H9 (cell line): Measurements from ENCODE around the gene DAAM2. TPM values are rescaled to one million over a fixed set of nuclear protein-coding genes. Genes with fewer than 3 reads are reported as not detected.

Experiments
- DNase-seq: peaks from one replicate; pipeline ENCODE4 v3.0.0-alpha.2; 2017
- H2AFZ ChIP-seq: one replicate; pipeline ENCODE4 v1.6.1; 2013; ENCODE audit warnings: mild to moderate bottlenecking, low read length, control low read depth, moderate library complexity
- H2AK5ac ChIP-seq: 2 replicates; pipeline ENCODE4 v1.6.1; 2013; ENCODE audit warnings: low read length, control low read depth, mixed read lengths; ENCODE audit not compliant: insufficient read length
- H2BK120ac ChIP-seq: one replicate; pipeline ENCODE4 v1.6.1; 2013; ENCODE audit warnings: low read depth, mild to moderate bottlenecking, low read length, control low read depth, inconsistent platforms; ENCODE audit not compliant: poor library complexity, severe bottlenecking
- H2BK12ac ChIP-seq: 2 replicates; pipeline ENCODE4 v1.6.1; 2013; ENCODE audit warnings: low read length, control low read depth, mixed read lengths, low read depth; ENCODE audit not compliant: insufficient read length
- H2BK15ac ChIP-seq: 2 replicates; pipeline ENCODE4 v1.6.1; 2013; ENCODE audit warnings: low read depth, low read length, control low read depth
- H2BK20ac ChIP-seq: one replicate; pipeline ENCODE4 v1.6.1; 2013; ENCODE audit warnings: low read depth, mild to moderate bottlenecking, low read length, control low read depth, inconsistent platforms; ENCODE audit not compliant: poor library complexity, severe bottlenecking
- H2BK5ac ChIP-seq: 2 replicates; pipeline ENCODE4 v1.6.1; 2013; ENCODE audit warnings: low read length, control low read depth, mixed read lengths; ENCODE audit not compliant: insufficient read length
- H3K14ac ChIP-seq: 2 replicates; pipeline ENCODE4 v1.6.1; 2013; ENCODE audit warnings: low read length, control low read depth; ENCODE audit not compliant: insufficient read depth
- H3K18ac ChIP-seq: 2 replicates; pipeline ENCODE4 v1.6.1; 2013; ENCODE audit warnings: low read depth, mild to moderate bottlenecking, mixed read lengths, low read length, control low read depth; ENCODE audit not compliant: insufficient read length
- H3K23ac ChIP-seq: 2 replicates; pipeline ENCODE4 v1.6.1; 2013; ENCODE audit warnings: low read length, control low read depth, mixed read lengths, low read depth; ENCODE audit not compliant: insufficient read length
- H3K23me2 ChIP-seq: 2 replicates; pipeline ENCODE4 v1.6.1; 2013; ENCODE audit warnings: low read depth, mild to moderate bottlenecking, mixed read lengths, low read length, control low read depth; ENCODE audit not compliant: insufficient read length, poor library complexity, severe bottlenecking
- H3K27ac ChIP-seq: 2 replicates; pipeline ENCODE4 v1.5.1; 2013; ENCODE audit warnings: low read length, control low read depth, mixed read lengths, low read depth; ENCODE audit not compliant: insufficient read length
- H3K27me3 ChIP-seq: 2 replicates; pipeline ENCODE4 v1.6.1; 2013; ENCODE audit warnings: low read length, control low read depth, inconsistent platforms; ENCODE audit not compliant: insufficient read depth
- H3K4ac ChIP-seq: 2 replicates; pipeline ENCODE4 v1.6.1; 2013; ENCODE audit warnings: low read depth, mild to moderate bottlenecking, control low read depth, inconsistent platforms, low read length, moderate library complexity
- H3K4me1 ChIP-seq: 2 replicates; pipeline ENCODE4 v1.6.1; 2013; ENCODE audit warnings: low read length, control low read depth, inconsistent platforms; ENCODE audit not compliant: insufficient read depth
- H3K4me2 ChIP-seq: 2 replicates; pipeline ENCODE4 v1.6.1; 2013; ENCODE audit warnings: low read length, control low read depth, mixed read lengths; ENCODE audit not compliant: insufficient read length, insufficient read depth
- H3K56ac ChIP-seq: 2 replicates; pipeline ENCODE4 v1.6.1; 2013; ENCODE audit warnings: low read depth, mild to moderate bottlenecking, mixed read lengths, low read length, control low read depth; ENCODE audit not compliant: insufficient read length
- H3K79me1 ChIP-seq: 2 replicates; pipeline ENCODE4 v1.6.1; 2013; ENCODE audit warnings: low read depth, mild to moderate bottlenecking, moderate library complexity, low read length, control low read depth, inconsistent platforms; ENCODE audit not compliant: insufficient read depth, poor library complexity, severe bottlenecking
- H3K79me2 ChIP-seq: 2 replicates; pipeline ENCODE4 v1.6.1; 2013; ENCODE audit warnings: low read length, control low read depth, inconsistent platforms; ENCODE audit not compliant: insufficient read depth
- H3K9ac ChIP-seq: 2 replicates; pipeline ENCODE4 v1.6.1; 2013; ENCODE audit warnings: low read length, control low read depth, mixed read lengths; ENCODE audit not compliant: insufficient read length; ENCODE audit errors: extremely low read depth
- H3K9me3 ChIP-seq: one replicate; pipeline ENCODE4 v1.6.1; 2013; ENCODE audit warnings: low read depth, low read length, inconsistent platforms; ENCODE audit not compliant: control insufficient read depth
- H3T11ph ChIP-seq: one replicate; pipeline ENCODE4 v1.6.1; 2013; ENCODE audit warnings: mild to moderate bottlenecking, low read length, control low read depth, inconsistent platforms
- H4K20me1 ChIP-seq: one replicate; pipeline ENCODE4 v1.6.1; 2013; ENCODE audit not compliant: control insufficient read depth, insufficient read length, insufficient read depth
- H4K5ac ChIP-seq: 2 replicates; pipeline ENCODE4 v1.6.1; 2013; ENCODE audit warnings: low read depth, mild to moderate bottlenecking, mixed read lengths, low read length, control low read depth; ENCODE audit not compliant: insufficient read length
- H4K8ac ChIP-seq: replicated peaks from 2 replicates; pipeline ENCODE4 v1.6.1; 2013; ENCODE audit warnings: low read length, control low read depth, mixed read lengths, low read depth; ENCODE audit not compliant: insufficient read length
- H4K91ac ChIP-seq: 2 replicates; pipeline ENCODE4 v1.6.1; 2013; ENCODE audit warnings: low read depth, mild to moderate bottlenecking, moderate library complexity, mixed read lengths, low read length, control low read depth; ENCODE audit not compliant: insufficient read length
- H3K27ac Mint-ChIP-seq, 3 experiments: 2 replicates in 2 of 3; 3 replicates in 1 of 3; pipeline ENCODE4 v1.8.0; 2020 to 2021; ENCODE audit warnings: mixed read lengths in 3 of 3, mild to moderate bottlenecking in 1 of 3, moderate library complexity in 1 of 3
- H3K27me3 Mint-ChIP-seq: 2 replicates; pipeline ENCODE4 v1.8.0; 2021; ENCODE audit warnings: low read depth, mild to moderate bottlenecking, moderate library complexity, mixed read lengths
- H3K36me3 Mint-ChIP-seq, 3 experiments: 2 replicates in 2 of 3; 3 replicates in 1 of 3; pipeline ENCODE4 v1.8.0; 2020 to 2021; ENCODE audit warnings: low read depth in 3 of 3, mixed read lengths in 3 of 3; ENCODE audit not compliant: insufficient read depth in 1 of 3
- H3K4me1 Mint-ChIP-seq, 2 experiments: 2 replicates each; pipeline ENCODE4 v1.8.0; 2020; ENCODE audit warnings: mixed read lengths in 2 of 2
- H3K4me3 Mint-ChIP-seq, 2 experiments: 2 replicates in 1 of 2; 3 replicates in 1 of 2; pipeline ENCODE4 v1.8.0; 2020 to 2021; ENCODE audit warnings: mild to moderate bottlenecking in 2 of 2, mixed read lengths in 2 of 2, moderate library complexity in 1 of 2
- H3K9me3 Mint-ChIP-seq, 2 experiments: 2 replicates in 1 of 2; 3 replicates in 1 of 2; pipeline ENCODE4 v1.8.0; 2020; ENCODE audit warnings: mild to moderate bottlenecking in 2 of 2, mixed read lengths in 2 of 2, moderate library complexity in 1 of 2
- whole genome bisulfite sequencing: extraction: QIAGEN DNeasy Blood & Tissue Kit; methylation state at CpG from one replicate; pipeline ENCODE4 v1.1.7; 2013; ENCODE audit warnings: missing lambda C conversion rate, low lambda C conversion rate, mixed read lengths; ENCODE audit not compliant: insufficient read length; ENCODE audit errors: extremely low coverage; 5-methylcytosine and 5-hydroxymethylcytosine counted together
- total RNA-seq: library from RNA; stranded (reverse); gene quantifications from 2 replicates; pipeline ENCODE4 v1.2.1, GENCODE V29; 2021
- TF ChIP-seq, protein P1 (sequence below): fragments of 200-600 bp; sonication (generic); conservative IDR thresholded peaks from 3 replicates; pipeline ENCODE4 v1.8.0; 2021; ENCODE audit warnings: antibody characterized with exemption, mild to moderate bottlenecking

The DAAM2 gene
- total RNA-seq, 1 experiment from 2014 or later: 1.1 TPM

DNA sequence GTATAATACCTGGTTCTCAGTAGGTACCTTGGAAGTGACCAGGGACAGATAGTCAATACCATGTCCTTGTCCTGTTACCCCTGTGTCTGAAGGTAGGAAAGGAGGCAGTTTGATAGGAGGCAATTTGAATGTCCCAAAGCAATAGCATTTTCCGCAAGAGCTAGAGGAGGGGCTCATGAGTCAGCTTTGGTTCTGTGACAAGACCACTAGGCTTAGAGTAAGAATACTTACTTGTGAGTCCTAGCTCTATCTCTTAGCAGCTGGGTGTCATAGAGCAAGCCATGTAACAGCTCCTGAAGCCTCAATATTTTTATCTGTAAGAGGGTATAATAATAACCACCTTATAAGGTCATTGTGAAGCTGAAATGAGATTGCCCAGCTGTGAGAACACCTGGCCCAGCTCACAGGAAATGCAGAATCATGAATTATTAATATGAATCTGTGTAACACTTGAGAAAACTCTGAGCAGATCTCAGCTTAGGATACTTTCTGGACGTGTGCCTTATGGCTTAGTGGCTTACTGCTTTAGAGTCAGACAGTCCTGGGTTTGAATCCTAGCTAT lies 58.6 kb downstream of the DAAM2 start:
- no peak overlapping the region for H4K8ac ChIP-seq
- H2AFZ ChIP-seq: no peak overlapping the region
- no peak overlapping the region for H3K18ac ChIP-seq
- H2BK12ac ChIP-seq: no peak overlapping the region
- no peak overlapping the region for H4K5ac ChIP-seq
- no peaks in the 10 kb centered on the region for H3K79me1 ChIP-seq
- peaks cover 5% of the 10 kb centered on the region for H3K27me3 Mint-ChIP-seq
- no peaks in the 10 kb centered on the region for H3K36me3 Mint-ChIP-seq
- no peak overlapping the region for H4K91ac ChIP-seq
- no peaks in the 10 kb centered on the region for H3K27me3 ChIP-seq
- no peak overlapping the region; a peak in 1 of 7 replicates for H3K27ac Mint-ChIP-seq
- H2BK20ac ChIP-seq: no peak overlapping the region
- H3K4ac ChIP-seq: no peak overlapping the region
- H3K23ac ChIP-seq: no peak overlapping the region
- no peak overlapping the region for H2BK15ac ChIP-seq
- H3K23me2 ChIP-seq: no peaks in the 10 kb centered on the region
- no peaks in the 10 kb centered on the region for H3K9me3 Mint-ChIP-seq
- H3K4me1 Mint-ChIP-seq: peaks cover 9 to 12% of the 10 kb centered on the region in 2 experiments; a peak in 3 of 4 replicates
- H2BK120ac ChIP-seq: no peak overlapping the region
- no peak for DNase-seq
- no peak overlapping the region for H3K4me2 ChIP-seq
- H3K4me3 Mint-ChIP-seq: no peak overlapping the region
- no peak overlapping the region for H3K14ac ChIP-seq
- no peaks in the 10 kb centered on the region for H4K20me1 ChIP-seq
- H3K79me2 ChIP-seq: no peaks in the 10 kb centered on the region
- no peak overlapping the region for H3K27ac ChIP-seq
- WGBS: no CpG with 5 or more reads among the region's 2 CpGs
- H3T11ph ChIP-seq: no peak overlapping the region
- TF ChIP-seq, protein P1, sequence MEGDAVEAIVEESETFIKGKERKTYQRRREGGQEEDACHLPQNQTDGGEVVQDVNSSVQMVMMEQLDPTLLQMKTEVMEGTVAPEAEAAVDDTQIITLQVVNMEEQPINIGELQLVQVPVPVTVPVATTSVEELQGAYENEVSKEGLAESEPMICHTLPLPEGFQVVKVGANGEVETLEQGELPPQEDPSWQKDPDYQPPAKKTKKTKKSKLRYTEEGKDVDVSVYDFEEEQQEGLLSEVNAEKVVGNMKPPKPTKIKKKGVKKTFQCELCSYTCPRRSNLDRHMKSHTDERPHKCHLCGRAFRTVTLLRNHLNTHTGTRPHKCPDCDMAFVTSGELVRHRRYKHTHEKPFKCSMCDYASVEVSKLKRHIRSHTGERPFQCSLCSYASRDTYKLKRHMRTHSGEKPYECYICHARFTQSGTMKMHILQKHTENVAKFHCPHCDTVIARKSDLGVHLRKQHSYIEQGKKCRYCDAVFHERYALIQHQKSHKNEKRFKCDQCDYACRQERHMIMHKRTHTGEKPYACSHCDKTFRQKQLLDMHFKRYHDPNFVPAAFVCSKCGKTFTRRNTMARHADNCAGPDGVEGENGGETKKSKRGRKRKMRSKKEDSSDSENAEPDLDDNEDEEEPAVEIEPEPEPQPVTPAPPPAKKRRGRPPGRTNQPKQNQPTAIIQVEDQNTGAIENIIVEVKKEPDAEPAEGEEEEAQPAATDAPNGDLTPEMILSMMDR: no peak
- no peaks in the 10 kb centered on the region for H3K9me3 ChIP-seq
- no peaks in the 10 kb centered on the region for H3K4me1 ChIP-seq
- H3K9ac ChIP-seq: no peak overlapping the region
- no peak overlapping the region for H3K56ac ChIP-seq
- no peak overlapping the region for H2BK5ac ChIP-seq
- H2AK5ac ChIP-seq: no peak overlapping the region
